ENCODE results near the gene MACROD2.

DNA sequence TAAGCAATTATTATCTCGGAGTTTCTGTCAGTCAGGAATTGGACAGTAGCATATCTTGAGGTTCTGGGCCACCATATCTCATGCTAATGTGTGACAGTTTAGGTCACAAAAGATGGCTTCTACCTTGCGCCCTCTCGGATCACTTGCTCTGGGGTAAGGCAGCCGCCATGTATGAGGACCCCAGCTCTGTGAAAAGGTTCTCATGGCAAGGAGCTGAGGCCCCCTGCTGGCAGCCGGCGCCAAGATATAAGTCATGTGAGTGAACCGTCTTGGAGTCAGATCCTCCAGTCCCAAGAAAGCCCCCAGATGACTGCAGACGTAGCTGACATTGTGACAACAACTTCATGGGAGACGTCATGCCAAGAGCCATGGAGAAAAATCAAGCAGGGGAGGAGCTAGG lies 1907.2 kb downstream of the MACROD2 start:
- TF ChIP-seq, protein P1, sequence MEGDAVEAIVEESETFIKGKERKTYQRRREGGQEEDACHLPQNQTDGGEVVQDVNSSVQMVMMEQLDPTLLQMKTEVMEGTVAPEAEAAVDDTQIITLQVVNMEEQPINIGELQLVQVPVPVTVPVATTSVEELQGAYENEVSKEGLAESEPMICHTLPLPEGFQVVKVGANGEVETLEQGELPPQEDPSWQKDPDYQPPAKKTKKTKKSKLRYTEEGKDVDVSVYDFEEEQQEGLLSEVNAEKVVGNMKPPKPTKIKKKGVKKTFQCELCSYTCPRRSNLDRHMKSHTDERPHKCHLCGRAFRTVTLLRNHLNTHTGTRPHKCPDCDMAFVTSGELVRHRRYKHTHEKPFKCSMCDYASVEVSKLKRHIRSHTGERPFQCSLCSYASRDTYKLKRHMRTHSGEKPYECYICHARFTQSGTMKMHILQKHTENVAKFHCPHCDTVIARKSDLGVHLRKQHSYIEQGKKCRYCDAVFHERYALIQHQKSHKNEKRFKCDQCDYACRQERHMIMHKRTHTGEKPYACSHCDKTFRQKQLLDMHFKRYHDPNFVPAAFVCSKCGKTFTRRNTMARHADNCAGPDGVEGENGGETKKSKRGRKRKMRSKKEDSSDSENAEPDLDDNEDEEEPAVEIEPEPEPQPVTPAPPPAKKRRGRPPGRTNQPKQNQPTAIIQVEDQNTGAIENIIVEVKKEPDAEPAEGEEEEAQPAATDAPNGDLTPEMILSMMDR (IDR thresholded peaks at IDR 0.05): no peak
- TF ChIP-seq POLR2A (IDR thresholded peaks at IDR 0.05): no peak
